Hepatocyte (in vitro differentiated cells): ENCODE measurements around the gene EDEM2. TPM values are rescaled to one million over a fixed set of nuclear protein-coding genes. Genes with fewer than 3 reads are reported as not detected.
"Not testable (repeated sequence)": the region's sequence is repeated elsewhere in the genome, so short reads cannot be mapped to it uniquely, and the experiment has no call there.

ENCODE experiments used
- DNase-seq: peaks from one replicate; pipeline ENCODE4 v3.0.0-alpha.2; 2016; ENCODE audit warnings: low spot score
- H2AFZ ChIP-seq: fragments of 200-600 bp; sonication (generic); 2 replicates; pipeline ENCODE4 v1.6.0; 2016; ENCODE audit warnings: antibody characterized with exemption, mild to moderate bottlenecking
- H3K27ac ChIP-seq: fragments of 200-600 bp; sonication (generic); 2 replicates; pipeline ENCODE4 v1.5.1; 2016; ENCODE audit warnings: mild to moderate bottlenecking
- H3K27me3 ChIP-seq: fragments of 200-600 bp; sonication (generic); 2 replicates; pipeline ENCODE4 v1.6.1; 2016
- H3K36me3 ChIP-seq: fragments of 200-600 bp; sonication (generic); replicated peaks from 2 replicates; pipeline ENCODE4 v1.5.1; 2016; ENCODE audit warnings: low read depth; ENCODE audit not compliant: insufficient read depth
- H3K4me1 ChIP-seq: fragments of 200-600 bp; sonication (generic); 2 replicates; pipeline ENCODE4 v1.5.1; 2016; ENCODE audit warnings: mild to moderate bottlenecking, moderate library complexity; ENCODE audit not compliant: insufficient read depth
- H3K4me2 ChIP-seq: fragments of 200-600 bp; sonication (generic); 2 replicates; pipeline ENCODE4 v1.6.0; 2016
- H3K4me3 ChIP-seq: fragments of 200-600 bp; sonication (generic); 2 replicates; pipeline ENCODE4 v1.5.1; 2016; ENCODE audit warnings: mild to moderate bottlenecking
- H3K79me2 ChIP-seq: fragments of 200-600 bp; sonication (generic); 2 replicates; pipeline ENCODE4 v1.6.0; 2017; ENCODE audit warnings: mild to moderate bottlenecking
- H3K9me2 ChIP-seq: fragments of 200-600 bp; sonication (generic); replicated peaks from 2 replicates; pipeline ENCODE4 v1.6.0; 2017; ENCODE audit warnings: mild to moderate bottlenecking; ENCODE audit not compliant: insufficient read depth
- H3K9me3 ChIP-seq: fragments of 200-600 bp; sonication (generic); 2 replicates; pipeline ENCODE4 v1.5.1; 2016; ENCODE audit warnings: low read depth, mild to moderate bottlenecking
- H4K20me1 ChIP-seq: fragments of 200-600 bp; sonication (generic); 2 replicates; pipeline ENCODE4 v1.6.0; 2016; ENCODE audit warnings: mild to moderate bottlenecking; ENCODE audit not compliant: insufficient read depth, poor library complexity, severe bottlenecking
- CTCF ChIP-seq: fragments of 200-600 bp; sonication (generic); IDR thresholded peaks from 2 replicates; pipeline ENCODE4 v1.5.1; 2016; ENCODE audit warnings: antibody characterized with exemption, mild to moderate bottlenecking; ENCODE audit not compliant: poor library complexity
- EZH2 ChIP-seq: fragments of 200-600 bp; sonication (generic); IDR thresholded peaks from 2 replicates; pipeline ENCODE4 v1.6.1; 2016; ENCODE audit warnings: antibody characterized with exemption, mild to moderate bottlenecking, borderline replicate concordance
- EZH2phosphoT487 ChIP-seq: fragments of 200-600 bp; sonication (generic); IDR thresholded peaks from one replicate; pipeline ENCODE4 v1.6.1; 2018; ENCODE audit warnings: antibody characterized with exemption, mild to moderate bottlenecking, low read depth, moderate library complexity; ENCODE audit not compliant: unreplicated experiment, severe bottlenecking
- whole genome bisulfite sequencing: methylation state at CpG from one replicate; pipeline ENCODE4 v1.1.6; 2016; ENCODE audit warnings: low lambda C conversion rate; ENCODE audit errors: missing lambda C conversion rate; 5-methylcytosine and 5-hydroxymethylcytosine counted together
- polyA plus RNA-seq: library from polyadenylated mRNA; unstranded; fragments of >200 nt; fragmentation: Nextera tagmentation; extraction: Ambion mirVana; gene quantifications from 2 replicates; pipeline ENCODE4 v1.2.1, GENCODE V29; 2016
- total RNA-seq: library from RNA; depleted of rRNA; stranded (reverse); fragments of >200 nt; gene quantifications from 2 replicates; pipeline ENCODE4 v1.2.3, GENCODE V29; 2014

The EDEM2 gene
- total and polyA plus RNA-seq, 2 experiments from 2014 or later = 24.7 to 40.8 TPM

- Histone ChIP-seq H3K79me2 (no peaks in the 10 kb centered on the region), H3K36me3 (no peaks in the 10 kb centered on the region), H3K4me3 (no peak overlapping the region), H3K27me3 (no peaks in the 10 kb centered on the region), H2AFZ (no peak overlapping the region), H3K4me1 (peaks cover 7% of the 10 kb centered on the region), H3K27ac (no peak overlapping the region), H3K9me2 (no peaks in the 10 kb centered on the region), H3K4me2 (no peak overlapping the region), H3K9me3 (peaks cover 4% of the 10 kb centered on the region), H4K20me1 (no peaks in the 10 kb centered on the region)
- WGBS = 64% methylated on average over 5 of the region's 5 CpGs
- no peak for DNase-seq
- TF ChIP-seq CTCF (no peak), EZH2 (no peak), EZH2phosphoT487 (no peak)
Observed at GRCh38 chr20:35187584-35188190, 40.6 kb upstream of the EDEM2 start.

GRCh38 chr20:35186691-35187289 lies 39.7 kb upstream of the EDEM2 start:
- not testable (repeated sequence) for H3K36me3 ChIP-seq, H3K27ac ChIP-seq, H2AFZ ChIP-seq, H3K4me2 ChIP-seq, H3K9me3 ChIP-seq, H3K4me1 ChIP-seq, H3K27me3 ChIP-seq, H4K20me1 ChIP-seq, H3K9me2 ChIP-seq, H3K4me3 ChIP-seq, H3K79me2 ChIP-seq, DNase-seq
- 91% methylated on average over 10 of the region's 10 CpGs for WGBS

- no peaks in the 10 kb centered on the region for H3K4me1 ChIP-seq
- no peak overlapping the region for H2AFZ ChIP-seq
- H3K4me2 ChIP-seq = no peak overlapping the region
- H3K9me3 ChIP-seq = peaks cover 4% of the 10 kb centered on the region
- H3K79me2 ChIP-seq = no peaks in the 10 kb centered on the region
- no peaks in the 10 kb centered on the region for H3K36me3 ChIP-seq
- no peaks in the 10 kb centered on the region for H3K9me2 ChIP-seq
- no peak overlapping the region for H3K4me3 ChIP-seq
- TF ChIP-seq CTCF (no peak), EZH2 (no peak), EZH2phosphoT487 (no peak)
- no peak overlapping the region for H3K27ac ChIP-seq
- no peaks in the 10 kb centered on the region for H3K27me3 ChIP-seq
- no peaks in the 10 kb centered on the region for H4K20me1 ChIP-seq
- no peak for DNase-seq
Observed at GRCh38 chr20:35181731-35182130, 34.6 kb upstream of the EDEM2 start.

GRCh38 chr20:35180266-35180665 lies 33.1 kb upstream of the EDEM2 start:
- no peak overlapping the region for H3K27ac ChIP-seq
- H3K9me2 ChIP-seq = no peaks in the 10 kb centered on the region
- 84% methylated on average over 5 of the region's 5 CpGs for WGBS
- TF ChIP-seq CTCF (no peak), EZH2phosphoT487 (no peak), EZH2 (no peak)
- H3K4me2 ChIP-seq = no peak overlapping the region
- no peaks in the 10 kb centered on the region for H4K20me1 ChIP-seq
- no peaks in the 10 kb centered on the region for H3K4me1 ChIP-seq
- no peak overlapping the region for H2AFZ ChIP-seq
- no peaks in the 10 kb centered on the region for H3K27me3 ChIP-seq
- no peak overlapping the region for H3K4me3 ChIP-seq
- no peak for DNase-seq
- H3K36me3 ChIP-seq = no peaks in the 10 kb centered on the region
- H3K9me3 ChIP-seq = no peaks in the 10 kb centered on the region
- H3K79me2 ChIP-seq = no peaks in the 10 kb centered on the region
